HS-27A (cell line): ENCODE data around the gene BTNL9.
"Not testable (repeated sequence)": the region's sequence is repeated elsewhere in the genome, so short reads cannot be mapped to it uniquely, and the experiment has no call there.

Experiments
- DNase-seq: peaks from one replicate; pipeline ENCODE4 v3.0.0-alpha.2; 2012; ENCODE audit warnings: low read depth, missing footprints

Gene BTNL9

GRCh38 chr5:181043285-181044092 is 3.4 kb downstream of the BTNL9 start:
- DNase-seq, result no peak

GRCh38 chr5:181044093-181044599 is 4.1 kb downstream of the BTNL9 start:
- no peak for DNase-seq

- no peak for DNase-seq
These were observed 4.7 kb downstream of the BTNL9 start for GRCh38 chr5:181044662-181045305.

- no peak for DNase-seq
These were observed 5.2 kb downstream of the BTNL9 start for GRCh38 chr5:181045316-181045715.

- DNase-seq, result not testable (repeated sequence)
These were observed 5.8 kb downstream of the BTNL9 start for GRCh38 chr5:181045857-181046256.

- no peak for DNase-seq
These were observed 7.2 kb downstream of the BTNL9 start for GRCh38 chr5:181047288-181047687.

GRCh38 chr5:181047921-181048320 is 7.9 kb downstream of the BTNL9 start:
- DNase-seq, result no peak

GRCh38 chr5:181050016-181050415 is 9.9 kb downstream of the BTNL9 start:
- no peak for DNase-seq

- DNase-seq, result no peak
These were observed 12.0 kb downstream of the BTNL9 start for GRCh38 chr5:181051841-181052671.

- no peak for DNase-seq
These were observed 12.8 kb downstream of the BTNL9 start for GRCh38 chr5:181052672-181053487.

GRCh38 chr5:181053488-181054121 is 13.5 kb downstream of the BTNL9 start:
- DNase-seq, result no peak

- DNase-seq, result no peak
These were observed 14.1 kb downstream of the BTNL9 start for GRCh38 chr5:181054138-181054537.

GRCh38 chr5:181054871-181055459 is 14.9 kb downstream of the BTNL9 start:
- no peak for DNase-seq

GRCh38 chr5:181056431-181056830 is 16.4 kb downstream of the BTNL9 start:
- DNase-seq, result no peak

- no peak for DNase-seq
These were observed 18.3 kb downstream of the BTNL9 start for GRCh38 chr5:181058321-181058720.

GRCh38 chr5:181058786-181059296 is 18.8 kb downstream of the BTNL9 start:
- no peak for DNase-seq

GRCh38 chr5:181059297-181060230 is 19.5 kb downstream of the BTNL9 start:
- DNase-seq, result no peak

GRCh38 chr5:181060231-181060590 is 20.1 kb downstream of the BTNL9 start:
- DNase-seq, result no peak

- no peak for DNase-seq
These were observed 20.9 kb downstream of the BTNL9 start for GRCh38 chr5:181060924-181061323.
